Upper lobe of left lung (tissue), 4 donors: Measurements from ENCODE around the gene SPP1.

ENCODE experiments used
- EP300 ChIP-seq, 4 donors: sonication (generic); formaldehyde crosslinking; IDR thresholded peaks; one replicate each; pipeline ENCODE4 v1.5.1; 2017; ENCODE audit warnings: antibody characterized with exemption in 4 of 4, control low read depth in 2 of 4
- POLR2A ChIP-seq, 4 donors: fragments of 450-650 bp; IDR thresholded peaks; one replicate each; pipeline ENCODE4 v1.5.1; 2016 to 2017; ENCODE audit warnings: antibody characterized with exemption in 4 of 4, mild to moderate bottlenecking in 2 of 4
- TF ChIP-seq, protein P1 (sequence below), 6 experiments: fragments of 450-650 bp in 4 of 6; fragments of 200-600 bp in 2 of 6; sonication (generic) in 2 of 6; IDR thresholded peaks; one replicate each; pipeline ENCODE4 v1.5.1; 2016 to 2019; ENCODE audit warnings: antibody characterized with exemption in 6 of 6

DNA sequence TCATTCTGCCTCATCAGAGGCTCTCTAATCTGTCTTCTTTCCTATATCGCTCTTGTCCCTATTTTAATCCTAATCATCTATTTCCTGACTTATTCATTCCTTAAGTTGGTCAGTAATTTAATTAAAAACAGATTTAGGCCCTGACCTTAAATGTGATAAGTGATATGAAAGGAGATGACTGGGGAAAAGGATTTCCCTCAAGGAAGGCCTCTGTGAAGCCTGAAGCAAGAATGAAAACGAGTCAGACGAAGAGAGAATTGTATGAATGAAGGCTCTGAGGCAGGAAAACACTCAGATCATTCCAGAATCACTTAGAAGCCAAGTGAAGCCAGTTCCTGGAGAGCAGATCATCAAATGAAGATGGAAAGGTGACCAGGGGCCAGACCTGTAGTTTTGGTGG is 54.0 kb downstream of the SPP1 start:
- TF ChIP-seq POLR2A (IDR thresholded peaks at IDR 0.05): no peak
- TF ChIP-seq, protein P1, sequence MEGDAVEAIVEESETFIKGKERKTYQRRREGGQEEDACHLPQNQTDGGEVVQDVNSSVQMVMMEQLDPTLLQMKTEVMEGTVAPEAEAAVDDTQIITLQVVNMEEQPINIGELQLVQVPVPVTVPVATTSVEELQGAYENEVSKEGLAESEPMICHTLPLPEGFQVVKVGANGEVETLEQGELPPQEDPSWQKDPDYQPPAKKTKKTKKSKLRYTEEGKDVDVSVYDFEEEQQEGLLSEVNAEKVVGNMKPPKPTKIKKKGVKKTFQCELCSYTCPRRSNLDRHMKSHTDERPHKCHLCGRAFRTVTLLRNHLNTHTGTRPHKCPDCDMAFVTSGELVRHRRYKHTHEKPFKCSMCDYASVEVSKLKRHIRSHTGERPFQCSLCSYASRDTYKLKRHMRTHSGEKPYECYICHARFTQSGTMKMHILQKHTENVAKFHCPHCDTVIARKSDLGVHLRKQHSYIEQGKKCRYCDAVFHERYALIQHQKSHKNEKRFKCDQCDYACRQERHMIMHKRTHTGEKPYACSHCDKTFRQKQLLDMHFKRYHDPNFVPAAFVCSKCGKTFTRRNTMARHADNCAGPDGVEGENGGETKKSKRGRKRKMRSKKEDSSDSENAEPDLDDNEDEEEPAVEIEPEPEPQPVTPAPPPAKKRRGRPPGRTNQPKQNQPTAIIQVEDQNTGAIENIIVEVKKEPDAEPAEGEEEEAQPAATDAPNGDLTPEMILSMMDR (IDR thresholded peaks at IDR 0.05): no peak
- no peak for TF ChIP-seq EP300 (IDR thresholded peaks at IDR 0.05)
